ENCODE data around the gene KIF13A.
A peak's percentile ranks its signal among the peaks of the same experiment; 100 is the strongest.

KIF13A gene

GRCh38 chr6:17987447-17987696 lies at the start of gene KIF13A:
KIF13A (minus strand) TSS chr6:17987635; CDS start chr6:17987463, 172 bp downstream.
- no peak for DNase-seq (ENCODE audit: low read depth)
- H3K4me3 ChIP-seq (ENCODE audit: control insufficient read depth, low read depth, low read length), result peak within 1 kb of the TSS; percentile 80
- TF ChIP-seq, protein P1, sequence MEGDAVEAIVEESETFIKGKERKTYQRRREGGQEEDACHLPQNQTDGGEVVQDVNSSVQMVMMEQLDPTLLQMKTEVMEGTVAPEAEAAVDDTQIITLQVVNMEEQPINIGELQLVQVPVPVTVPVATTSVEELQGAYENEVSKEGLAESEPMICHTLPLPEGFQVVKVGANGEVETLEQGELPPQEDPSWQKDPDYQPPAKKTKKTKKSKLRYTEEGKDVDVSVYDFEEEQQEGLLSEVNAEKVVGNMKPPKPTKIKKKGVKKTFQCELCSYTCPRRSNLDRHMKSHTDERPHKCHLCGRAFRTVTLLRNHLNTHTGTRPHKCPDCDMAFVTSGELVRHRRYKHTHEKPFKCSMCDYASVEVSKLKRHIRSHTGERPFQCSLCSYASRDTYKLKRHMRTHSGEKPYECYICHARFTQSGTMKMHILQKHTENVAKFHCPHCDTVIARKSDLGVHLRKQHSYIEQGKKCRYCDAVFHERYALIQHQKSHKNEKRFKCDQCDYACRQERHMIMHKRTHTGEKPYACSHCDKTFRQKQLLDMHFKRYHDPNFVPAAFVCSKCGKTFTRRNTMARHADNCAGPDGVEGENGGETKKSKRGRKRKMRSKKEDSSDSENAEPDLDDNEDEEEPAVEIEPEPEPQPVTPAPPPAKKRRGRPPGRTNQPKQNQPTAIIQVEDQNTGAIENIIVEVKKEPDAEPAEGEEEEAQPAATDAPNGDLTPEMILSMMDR (conservative IDR thresholded peaks at IDR 0.05; ENCODE audit: control insufficient read depth, insufficient read depth, low read depth, low read length), result no peak

DNA sequence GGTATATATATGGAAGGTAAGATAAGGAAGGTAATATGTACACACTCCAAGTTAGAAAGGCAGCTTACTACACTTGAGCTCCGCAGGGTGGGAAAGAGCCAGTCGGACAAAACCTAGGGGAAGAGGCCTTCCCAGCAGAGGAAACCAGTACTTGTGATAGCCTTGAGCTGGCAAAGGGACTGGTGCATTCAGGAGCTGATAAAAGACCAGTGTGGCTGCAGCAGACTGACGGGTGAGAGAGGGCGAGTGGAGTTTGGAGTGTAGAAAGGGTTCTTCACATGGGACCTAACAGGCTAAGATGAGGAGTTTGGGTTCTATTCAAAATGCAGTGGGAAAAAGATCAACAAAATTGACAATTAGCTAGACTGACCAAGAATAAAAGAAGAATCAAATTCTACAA lies 49.3 kb upstream of the KIF13A start:
- TF ChIP-seq, protein P1 (conservative IDR thresholded peaks at IDR 0.05; ENCODE audit: control insufficient read depth, insufficient read depth, low read depth, low read length), result no peak
- no peak for DNase-seq (ENCODE audit: low read depth)
- no peak overlapping the region for H3K4me3 ChIP-seq (ENCODE audit: control insufficient read depth, low read depth, low read length)

DNA sequence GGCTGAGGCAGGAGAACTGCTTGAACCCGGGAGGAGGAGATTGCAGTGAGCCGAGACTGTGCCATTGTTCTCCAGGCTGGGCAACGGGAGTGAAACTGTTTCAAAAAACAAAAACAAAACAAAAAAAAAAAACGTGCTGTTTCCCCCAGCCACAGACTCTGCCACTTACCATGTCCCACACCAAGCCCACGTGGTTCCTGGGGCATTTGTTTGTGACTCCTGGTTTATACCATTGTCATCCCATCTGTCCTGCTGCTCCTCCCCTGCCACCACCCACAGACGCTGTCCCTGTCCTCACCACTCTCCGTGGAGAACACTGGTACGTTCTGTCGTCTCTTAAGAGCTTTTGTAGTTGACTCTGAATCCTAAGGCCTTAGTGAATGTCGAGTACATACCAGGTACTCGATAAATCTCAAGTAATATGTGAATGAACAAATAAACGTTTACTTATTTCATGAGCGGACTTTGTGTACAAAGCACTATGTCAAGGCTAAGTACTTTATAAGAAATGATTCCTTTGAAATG lies 48.0 kb upstream of the KIF13A start:
- H3K4me3 ChIP-seq (ENCODE audit: control insufficient read depth, low read depth, low read length), result no peak overlapping the region
- DNase-seq (ENCODE audit: low read depth), result no peak
- TF ChIP-seq, protein P1 (conservative IDR thresholded peaks at IDR 0.05; ENCODE audit: control insufficient read depth, insufficient read depth, low read depth, low read length), result no peak

- TF ChIP-seq, protein P1 (conservative IDR thresholded peaks at IDR 0.05; ENCODE audit: control insufficient read depth, insufficient read depth, low read depth, low read length), result no peak
- no peak overlapping the region for H3K4me3 ChIP-seq (ENCODE audit: control insufficient read depth, low read depth, low read length)
- peak; percentile 42 for DNase-seq (ENCODE audit: low read depth)
Observed at GRCh38 chr6:18034798-18035202, 47.4 kb upstream of the KIF13A start.

GRCh38 chr6:18031680-18032256 lies 44.3 kb upstream of the KIF13A start:
- DNase-seq (ENCODE audit: low read depth), result no peak
- H3K4me3 ChIP-seq (ENCODE audit: control insufficient read depth, low read depth, low read length), result no peak overlapping the region
- TF ChIP-seq, protein P1 (conservative IDR thresholded peaks at IDR 0.05; ENCODE audit: control insufficient read depth, insufficient read depth, low read depth, low read length), result no peak

- no peak overlapping the region for H3K4me3 ChIP-seq (ENCODE audit: control insufficient read depth, low read depth, low read length)
- DNase-seq (ENCODE audit: low read depth), result no peak
- TF ChIP-seq, protein P1 (conservative IDR thresholded peaks at IDR 0.05; ENCODE audit: control insufficient read depth, insufficient read depth, low read depth, low read length), result no peak
Observed at GRCh38 chr6:18031189-18031588, 43.8 kb upstream of the KIF13A start.

DNA sequence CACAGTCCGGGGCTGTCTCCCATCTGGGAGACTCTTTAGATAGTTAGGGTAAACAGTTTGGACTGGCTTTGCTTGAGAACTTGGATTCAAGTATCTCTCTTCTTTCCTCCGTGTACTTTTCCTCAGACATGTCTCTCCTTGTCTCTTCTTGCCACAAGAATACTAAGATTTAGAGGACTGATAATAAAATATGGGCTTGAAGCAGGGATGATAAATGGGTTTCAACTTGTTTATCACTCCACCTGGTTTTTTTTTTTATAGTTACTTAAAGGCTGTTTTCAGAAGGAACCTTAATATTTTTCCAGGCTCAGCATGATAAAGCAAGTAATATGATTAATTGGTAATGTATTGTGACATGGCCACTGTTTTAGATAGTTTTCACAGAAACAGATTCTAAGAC lies 40.9 kb upstream of the KIF13A start:
- TF ChIP-seq, protein P1 (conservative IDR thresholded peaks at IDR 0.05; ENCODE audit: control insufficient read depth, insufficient read depth, low read depth, low read length), result no peak
- H3K4me3 ChIP-seq (ENCODE audit: control insufficient read depth, low read depth, low read length), result no peak overlapping the region
- DNase-seq (ENCODE audit: low read depth), result no peak

Data from fibroblast of mammary gland (primary cell).